Gastrocnemius medialis (tissue), 4 donors: ENCODE data around the gene CEP83. TPM values are rescaled to one million over a fixed set of nuclear protein-coding genes. Genes with fewer than 3 reads are reported as not detected.
"Not testable (repeated sequence)": the region's sequence is repeated elsewhere in the genome, so short reads cannot be mapped to it uniquely, and the experiment has no call there.

Experiments
- ATAC-seq, 2 donors: fragments of 150-250 bp; one replicate each; pipeline ENCODE4 v1.9.1; 2016
- DNase-seq, 2 donors: peaks; one replicate each; pipeline ENCODE4 v3.0.0-alpha.2; 2019
- H3K27ac ChIP-seq, 4 donors: fragments of 200-600 bp; sonication (generic); 1 replicate in 1 of 4; 2 replicates in 3 of 4; pipeline ENCODE4 v1.5.1; 2016 to 2018; ENCODE audit warnings: mild to moderate bottlenecking in 2 of 4, moderate library complexity in 1 of 4
- H3K27me3 ChIP-seq, 3 donors: fragments of 200-600 bp; sonication (generic) in 2 of 3; 1 replicate in 1 of 3; 2 replicates in 2 of 3; pipeline versions ENCODE4 v1.5.1 to v1.6.0; 2016 to 2019; ENCODE audit warnings: mild to moderate bottlenecking in 1 of 3, moderate library complexity in 1 of 3
- H3K36me3 ChIP-seq, 2 donors: fragments of 200-600 bp; sonication (generic) in 1 of 2; one replicate each; pipeline ENCODE4 v1.5.1; 2017 to 2018
- H3K4me1 ChIP-seq, 2 donors: fragments of 200-600 bp; sonication (generic) in 1 of 2; one replicate each; pipeline ENCODE4 v1.5.1; 2016 to 2017; ENCODE audit warnings: mild to moderate bottlenecking in 2 of 2
- H3K4me3 ChIP-seq, 4 donors: fragments of 200-600 bp; sonication (generic) in 3 of 4; 1 replicate in 1 of 4; 2 replicates in 3 of 4; pipeline ENCODE4 v1.5.1; 2016 to 2019; ENCODE audit warnings: mild to moderate bottlenecking in 2 of 4
- H3K9me3 ChIP-seq, 3 donors: fragments of 200-600 bp; sonication (generic) in 2 of 3; 1 replicate in 1 of 3; 2 replicates in 2 of 3; pipeline ENCODE4 v1.5.1; 2016 to 2019
- POLR2A ChIP-seq, 2 donors: fragments of 450-650 bp; IDR thresholded peaks; one replicate each; pipeline ENCODE4 v1.6.1; 2017; ENCODE audit warnings: antibody characterized with exemption in 2 of 2, mild to moderate bottlenecking in 2 of 2, moderate library complexity in 2 of 2
- in situ Hi-C, 4 donors: fragments of 200-750 bp; cut with MboI; loops; one replicate each; pipeline versions ENCODE4 v1.15.0 to v1.8.0; 2017; ENCODE audit warnings: low sequenced_read_pairs in 4 of 4
- intact Hi-C: fragments of 100-400 bp; cut with DNase I; formaldehyde crosslinking; loops from one replicate; pipeline ENCODE4 v1.15.1; 2023; ENCODE audit warnings: low total_unique reads
- total RNA-seq, 4 donors: library from RNA; depleted of rRNA; stranded (reverse); fragments of >200 nt; gene quantifications; one replicate each; pipeline versions ENCODE4 v1.1.0 to v1.2.3, GENCODE V29; 2016
- TF ChIP-seq, protein P1 (sequence below), 5 experiments: fragments of 450-650 bp in 3 of 5; fragments of 200-600 bp in 2 of 5; sonication (generic) in 2 of 5; IDR thresholded peaks in 4 of 5; conservative IDR thresholded peaks in 1 of 5; 1 replicate in 4 of 5; 2 replicates in 1 of 5; pipeline ENCODE4 v1.5.1; 2016 to 2019; ENCODE audit warnings: antibody characterized with exemption in 5 of 5, mild to moderate bottlenecking in 3 of 5, moderate library complexity in 3 of 5

Gene CEP83
- total RNA-seq, 4 donors from 2014 or later: 3.5 to 19.5 (median 11.2) TPM

DNA sequence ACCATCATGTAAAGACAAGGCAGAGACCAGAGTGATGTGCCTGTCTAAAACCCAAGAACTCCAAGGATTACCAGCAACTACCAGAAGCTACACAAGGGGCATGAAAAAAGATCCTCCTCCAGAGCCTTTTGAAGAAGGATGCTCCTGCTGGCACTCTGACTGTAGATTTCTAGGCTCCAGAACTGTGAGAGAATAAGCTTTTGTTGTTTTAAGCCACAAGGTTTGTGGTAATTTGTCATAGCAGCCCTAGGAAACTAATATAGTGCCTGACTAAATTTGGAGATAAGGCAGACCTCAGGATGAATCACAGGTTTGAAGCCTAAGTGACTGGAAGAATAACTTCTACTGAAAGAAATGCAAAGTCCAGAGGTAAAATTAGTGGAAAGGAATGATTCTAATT is 132.9 kb downstream of the CEP83 start:
- ATAC-seq: no peak
- intact Hi-C loops (no loop called here), in situ Hi-C loops (loop anchor here in 1 of 4 donors (25.0 kb wide), 1 partner anchor 89 kb away; no protein-coding TSS in a partner anchor)
- Histone ChIP-seq H3K9me3 (peaks cover 0 to 5% (median 0%) of the 10 kb centered on the region in 3 donors), H3K4me3 (no peak overlapping the region), H3K27ac (no peak overlapping the region), H3K4me1 (no peaks in the 10 kb centered on the region), H3K36me3 (peaks cover 0 to 52% of the 10 kb centered on the region in 2 donors), H3K27me3 (no peaks in the 10 kb centered on the region)
- no peak for DNase-seq
- TF ChIP-seq, protein P1, sequence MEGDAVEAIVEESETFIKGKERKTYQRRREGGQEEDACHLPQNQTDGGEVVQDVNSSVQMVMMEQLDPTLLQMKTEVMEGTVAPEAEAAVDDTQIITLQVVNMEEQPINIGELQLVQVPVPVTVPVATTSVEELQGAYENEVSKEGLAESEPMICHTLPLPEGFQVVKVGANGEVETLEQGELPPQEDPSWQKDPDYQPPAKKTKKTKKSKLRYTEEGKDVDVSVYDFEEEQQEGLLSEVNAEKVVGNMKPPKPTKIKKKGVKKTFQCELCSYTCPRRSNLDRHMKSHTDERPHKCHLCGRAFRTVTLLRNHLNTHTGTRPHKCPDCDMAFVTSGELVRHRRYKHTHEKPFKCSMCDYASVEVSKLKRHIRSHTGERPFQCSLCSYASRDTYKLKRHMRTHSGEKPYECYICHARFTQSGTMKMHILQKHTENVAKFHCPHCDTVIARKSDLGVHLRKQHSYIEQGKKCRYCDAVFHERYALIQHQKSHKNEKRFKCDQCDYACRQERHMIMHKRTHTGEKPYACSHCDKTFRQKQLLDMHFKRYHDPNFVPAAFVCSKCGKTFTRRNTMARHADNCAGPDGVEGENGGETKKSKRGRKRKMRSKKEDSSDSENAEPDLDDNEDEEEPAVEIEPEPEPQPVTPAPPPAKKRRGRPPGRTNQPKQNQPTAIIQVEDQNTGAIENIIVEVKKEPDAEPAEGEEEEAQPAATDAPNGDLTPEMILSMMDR (IDR thresholded peaks at IDR 0.05 in 4 of 5, conservative IDR thresholded peaks at IDR 0.05 in 1 of 5): no peak
- no peak for TF ChIP-seq POLR2A (IDR thresholded peaks at IDR 0.05)

DNA sequence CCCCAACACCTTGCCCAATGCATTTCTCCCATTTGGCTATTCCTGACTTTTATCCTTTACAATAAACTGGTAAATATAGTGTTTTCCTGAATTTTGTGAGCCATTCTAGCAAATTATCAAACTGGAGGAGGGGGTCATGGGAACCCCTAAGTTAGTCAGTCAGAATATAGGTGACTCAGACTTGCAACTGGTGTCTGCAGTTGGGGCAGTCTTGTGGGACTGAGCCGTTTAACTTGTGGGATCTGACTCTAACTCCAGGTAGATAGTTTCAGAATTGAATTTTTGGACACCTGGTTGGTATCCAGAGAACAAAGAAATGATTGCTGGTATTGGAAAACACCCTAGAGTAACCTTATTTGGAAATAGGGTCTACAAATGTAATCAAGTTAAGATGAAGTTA is 133.4 kb downstream of the CEP83 start:
- TF ChIP-seq, protein P1 (IDR thresholded peaks at IDR 0.05 in 4 of 5, conservative IDR thresholded peaks at IDR 0.05 in 1 of 5): no peak
- TF ChIP-seq POLR2A (IDR thresholded peaks at IDR 0.05): no peak
- no peak overlapping the region for H3K4me3 ChIP-seq
- intact Hi-C loops (no loop called here), in situ Hi-C loops (loop anchor here in 1 of 4 donors (25.0 kb wide), 1 partner anchor 89 kb away; no protein-coding TSS in a partner anchor)
- H3K27ac ChIP-seq: no peak overlapping the region
- no peaks in the 10 kb centered on the region for H3K27me3 ChIP-seq
- ATAC-seq: no peak
- H3K9me3 ChIP-seq: peaks cover 0 to 5% (median 0%) of the 10 kb centered on the region in 3 donors
- H3K36me3 ChIP-seq: peaks cover 0 to 52% of the 10 kb centered on the region in 2 donors
- DNase-seq: no peak
- no peaks in the 10 kb centered on the region for H3K4me1 ChIP-seq

DNA sequence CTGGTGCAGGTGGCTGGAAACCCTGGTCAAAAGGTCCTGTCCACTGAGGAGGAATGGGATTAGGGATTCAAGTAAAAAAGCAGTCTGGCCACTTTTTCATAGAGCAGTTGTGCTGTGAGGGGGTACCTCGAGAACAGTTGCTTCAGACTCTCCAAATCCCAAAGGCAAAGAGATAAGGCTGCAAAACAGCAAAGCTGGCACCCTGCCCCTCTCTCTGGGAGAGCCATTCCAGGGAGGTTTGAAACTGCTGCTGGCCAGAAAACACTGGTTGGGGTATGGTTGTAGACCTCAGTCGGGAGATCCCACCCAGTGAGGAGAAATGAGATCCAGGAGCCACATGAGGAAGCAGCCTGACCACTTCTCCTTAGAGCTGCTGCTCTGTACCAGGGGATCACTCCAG is 137.3 kb downstream of the CEP83 start:
- DNase-seq (no peak), ATAC-seq (no peak)
- no peaks in the 10 kb centered on the region for H3K27me3 ChIP-seq
- H3K9me3 ChIP-seq: peaks cover 0 to 8% (median 3%) of the 10 kb centered on the region in 3 donors
- no peaks in the 10 kb centered on the region for H3K4me1 ChIP-seq
- peaks cover 0 to 37% of the 10 kb centered on the region in 2 donors for H3K36me3 ChIP-seq
- H3K27ac ChIP-seq: no peak overlapping the region
- H3K4me3 ChIP-seq: no peak overlapping the region
- in situ Hi-C loops (no loop called here), intact Hi-C loops (no loop called here)
- TF ChIP-seq, protein P1 (IDR thresholded peaks at IDR 0.05 in 4 of 5, conservative IDR thresholded peaks at IDR 0.05 in 1 of 5): no peak
- TF ChIP-seq POLR2A (IDR thresholded peaks at IDR 0.05): no peak

DNA sequence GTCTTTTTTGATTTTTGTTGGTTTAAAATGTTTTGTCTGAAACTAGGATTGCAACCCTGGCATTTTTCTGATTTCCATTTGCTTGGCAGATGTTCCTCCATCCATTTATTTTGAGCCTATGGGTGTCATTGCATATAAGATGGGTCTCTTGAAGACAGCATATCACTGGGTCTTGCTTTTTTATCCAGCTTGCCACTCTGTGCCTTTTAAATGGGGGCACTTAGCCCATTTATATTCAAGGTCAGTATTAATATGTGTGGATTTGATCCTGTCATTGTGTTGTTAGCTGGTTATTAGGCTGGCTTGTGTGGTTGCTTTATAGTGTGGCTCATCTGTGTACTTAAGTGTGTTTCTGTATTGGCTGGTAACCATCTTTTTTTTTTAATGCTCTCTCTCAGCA is 139.6 kb downstream of the CEP83 start:
- no peak for ATAC-seq
- in situ Hi-C loops: no loop called here
- no peak overlapping the region for H3K27ac ChIP-seq
- H3K9me3 ChIP-seq: peaks cover 0 to 8% (median 3%) of the 10 kb centered on the region in 3 donors
- peaks cover 0 to 20% of the 10 kb centered on the region in 2 donors for H3K36me3 ChIP-seq
- intact Hi-C loops: no loop called here
- no peak overlapping the region for H3K4me3 ChIP-seq
- TF ChIP-seq, protein P1 (IDR thresholded peaks at IDR 0.05 in 4 of 5, conservative IDR thresholded peaks at IDR 0.05 in 1 of 5): no peak
- TF ChIP-seq POLR2A (IDR thresholded peaks at IDR 0.05): no peak
- no peaks in the 10 kb centered on the region for H3K4me1 ChIP-seq
- DNase-seq: no peak
- H3K27me3 ChIP-seq: no peaks in the 10 kb centered on the region

DNA sequence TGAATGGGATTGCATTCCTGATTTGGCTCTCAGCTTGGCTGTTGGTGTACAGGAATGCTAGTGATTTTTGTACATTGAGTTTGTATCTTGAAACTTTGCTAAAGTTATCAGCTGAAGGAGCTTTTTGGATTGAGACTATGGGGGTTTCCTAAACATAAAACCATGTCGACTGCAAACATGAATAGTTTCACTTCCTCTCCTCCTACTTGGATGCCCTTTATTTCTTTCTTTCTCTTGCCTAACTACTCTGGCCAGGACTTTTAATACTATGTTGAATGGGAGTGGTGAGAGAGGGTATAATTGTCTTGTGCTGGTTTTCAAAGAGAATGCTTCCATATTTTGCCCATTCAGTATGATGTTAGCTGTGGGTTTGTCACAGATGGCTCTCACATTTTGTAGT is 141.5 kb downstream of the CEP83 start:
- intact Hi-C loops: no loop called here
- in situ Hi-C loops: no loop called here
- Histone ChIP-seq H3K27ac (no peak overlapping the region), H3K27me3 (no peaks in the 10 kb centered on the region), H3K36me3 (peaks cover 0 to 14% of the 10 kb centered on the region in 2 donors), H3K4me1 (no peaks in the 10 kb centered on the region), H3K4me3 (no peak overlapping the region), H3K9me3 (peaks cover 0 to 6% (median 3%) of the 10 kb centered on the region in 3 donors)
- TF ChIP-seq, protein P1 (IDR thresholded peaks at IDR 0.05 in 4 of 5, conservative IDR thresholded peaks at IDR 0.05 in 1 of 5): no peak
- TF ChIP-seq POLR2A (IDR thresholded peaks at IDR 0.05): no peak
- ATAC-seq: no peak
- no peak for DNase-seq

DNA sequence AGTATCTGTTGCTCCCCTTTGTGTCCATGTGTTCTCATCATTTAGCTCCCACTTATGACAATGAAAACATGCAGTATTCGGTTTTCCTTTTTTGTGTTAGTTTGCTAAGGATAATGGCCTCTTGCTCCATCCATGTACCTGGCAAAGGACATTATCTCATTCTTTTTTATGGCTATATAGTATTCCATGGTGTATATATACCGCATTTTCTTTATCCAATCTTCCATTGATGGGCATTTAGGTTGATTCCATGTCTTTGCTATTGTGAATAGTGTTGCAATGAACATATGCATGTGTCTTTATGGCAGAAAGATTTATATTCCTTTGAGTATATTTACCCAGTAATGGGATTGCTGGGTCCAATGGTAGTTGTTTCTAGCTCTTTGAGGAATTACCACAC is 143.1 kb downstream of the CEP83 start:
- H3K4me3 ChIP-seq, intact Hi-C loops, H3K36me3 ChIP-seq, H3K9me3 ChIP-seq, DNase-seq, H3K27ac ChIP-seq, H3K4me1 ChIP-seq, ATAC-seq, H3K27me3 ChIP-seq, in situ Hi-C loops: not testable (repeated sequence)
